A673 (cell line): ENCODE data around the gene SLC16A3.

Source experiments
- EZH2 ChIP-seq: fragments of 200-600 bp; sonication (generic); IDR thresholded peaks from 2 replicates; pipeline ENCODE4 v1.6.1; 2017; ENCODE audit warnings: borderline replicate concordance, low read depth, mild to moderate bottlenecking, mixed read lengths, antibody characterized with exemption, low read length; ENCODE audit not compliant: poor library complexity, severe bottlenecking
- TF ChIP-seq, protein P1 (sequence below): fragments of 300-800, 200-600 bp; sonication (generic); conservative IDR thresholded peaks from 2 replicates; pipeline ENCODE4 v1.5.1; 2017; ENCODE audit warnings: low read depth, mild to moderate bottlenecking, antibody characterized with exemption, low read length, moderate library complexity, mixed read lengths

DNA sequence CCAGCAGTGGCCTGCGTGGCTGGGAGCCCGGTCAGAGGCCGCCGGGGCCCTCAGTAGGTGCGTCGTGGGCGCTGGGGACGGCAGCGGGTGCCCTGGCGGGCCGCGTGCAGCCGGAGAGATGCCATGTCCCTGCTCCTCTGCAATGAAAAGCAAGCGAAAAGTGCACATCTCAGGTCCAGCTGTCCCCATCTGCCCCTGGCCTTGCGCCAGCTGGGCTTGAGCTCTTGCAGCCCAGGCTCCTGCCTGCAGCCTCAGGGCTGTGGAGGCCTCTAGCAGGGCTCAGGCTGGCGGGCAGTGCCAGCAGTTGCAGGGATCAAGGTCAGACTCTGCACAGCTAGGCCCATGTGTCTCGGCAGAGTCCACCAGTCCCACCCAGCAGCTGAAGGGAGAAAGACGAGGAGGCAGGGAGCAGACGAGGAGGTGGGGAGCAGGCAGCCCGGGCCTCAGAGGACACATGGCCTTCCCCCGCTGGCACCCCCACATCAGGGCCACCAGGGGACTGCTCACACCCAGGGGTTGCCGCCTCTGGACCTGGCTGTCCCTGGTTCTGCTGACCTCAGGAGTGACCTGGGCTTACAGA, 11.2 kb downstream of the SLC16A3 start:
- TF ChIP-seq, protein P1, sequence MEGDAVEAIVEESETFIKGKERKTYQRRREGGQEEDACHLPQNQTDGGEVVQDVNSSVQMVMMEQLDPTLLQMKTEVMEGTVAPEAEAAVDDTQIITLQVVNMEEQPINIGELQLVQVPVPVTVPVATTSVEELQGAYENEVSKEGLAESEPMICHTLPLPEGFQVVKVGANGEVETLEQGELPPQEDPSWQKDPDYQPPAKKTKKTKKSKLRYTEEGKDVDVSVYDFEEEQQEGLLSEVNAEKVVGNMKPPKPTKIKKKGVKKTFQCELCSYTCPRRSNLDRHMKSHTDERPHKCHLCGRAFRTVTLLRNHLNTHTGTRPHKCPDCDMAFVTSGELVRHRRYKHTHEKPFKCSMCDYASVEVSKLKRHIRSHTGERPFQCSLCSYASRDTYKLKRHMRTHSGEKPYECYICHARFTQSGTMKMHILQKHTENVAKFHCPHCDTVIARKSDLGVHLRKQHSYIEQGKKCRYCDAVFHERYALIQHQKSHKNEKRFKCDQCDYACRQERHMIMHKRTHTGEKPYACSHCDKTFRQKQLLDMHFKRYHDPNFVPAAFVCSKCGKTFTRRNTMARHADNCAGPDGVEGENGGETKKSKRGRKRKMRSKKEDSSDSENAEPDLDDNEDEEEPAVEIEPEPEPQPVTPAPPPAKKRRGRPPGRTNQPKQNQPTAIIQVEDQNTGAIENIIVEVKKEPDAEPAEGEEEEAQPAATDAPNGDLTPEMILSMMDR: no peak
- no peak for TF ChIP-seq EZH2
